ENCODE measurements around the gene PRDM16.

Gene PRDM16

GRCh38 chr1:3217979-3218679 is 149.1 kb downstream of the PRDM16 start:
- no peaks in the 10 kb centered on the region for H3K36me3 ChIP-seq (replicated peaks; ENCODE audit: insufficient read depth, low read length)
- H3K79me2 ChIP-seq (ENCODE audit: low read length) = no peaks in the 10 kb centered on the region
- no peaks in the 10 kb centered on the region for H3K4me1 ChIP-seq (ENCODE audit: low read length)
- TF ChIP-seq EZH2 (optimal IDR thresholded peaks at IDR 0.05; ENCODE audit: low read depth, low read length) (no peak), EZH2phosphoT487 (IDR thresholded peaks at IDR 0.05; ENCODE audit: low read length) (no peak)
- TF ChIP-seq, protein P1, sequence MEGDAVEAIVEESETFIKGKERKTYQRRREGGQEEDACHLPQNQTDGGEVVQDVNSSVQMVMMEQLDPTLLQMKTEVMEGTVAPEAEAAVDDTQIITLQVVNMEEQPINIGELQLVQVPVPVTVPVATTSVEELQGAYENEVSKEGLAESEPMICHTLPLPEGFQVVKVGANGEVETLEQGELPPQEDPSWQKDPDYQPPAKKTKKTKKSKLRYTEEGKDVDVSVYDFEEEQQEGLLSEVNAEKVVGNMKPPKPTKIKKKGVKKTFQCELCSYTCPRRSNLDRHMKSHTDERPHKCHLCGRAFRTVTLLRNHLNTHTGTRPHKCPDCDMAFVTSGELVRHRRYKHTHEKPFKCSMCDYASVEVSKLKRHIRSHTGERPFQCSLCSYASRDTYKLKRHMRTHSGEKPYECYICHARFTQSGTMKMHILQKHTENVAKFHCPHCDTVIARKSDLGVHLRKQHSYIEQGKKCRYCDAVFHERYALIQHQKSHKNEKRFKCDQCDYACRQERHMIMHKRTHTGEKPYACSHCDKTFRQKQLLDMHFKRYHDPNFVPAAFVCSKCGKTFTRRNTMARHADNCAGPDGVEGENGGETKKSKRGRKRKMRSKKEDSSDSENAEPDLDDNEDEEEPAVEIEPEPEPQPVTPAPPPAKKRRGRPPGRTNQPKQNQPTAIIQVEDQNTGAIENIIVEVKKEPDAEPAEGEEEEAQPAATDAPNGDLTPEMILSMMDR (IDR thresholded peaks at IDR 0.05; ENCODE audit: low read length) = no peak
- no peaks in the 10 kb centered on the region for H4K20me1 ChIP-seq (ENCODE audit: insufficient read depth, low read length)
- H3K4me2 ChIP-seq (ENCODE audit: low read depth, low read length) = no peak overlapping the region
- peaks cover 97% of the 10 kb centered on the region for H3K27me3 ChIP-seq (replicated peaks; ENCODE audit: insufficient read depth, low read length)
- no peaks in the 10 kb centered on the region for H3K9me2 ChIP-seq (replicated peaks; ENCODE audit: insufficient read depth, low read length)
- DNase-seq = no peak
- H3K27ac ChIP-seq (ENCODE audit: low read length) = no peak overlapping the region
- no peak overlapping the region for H2AFZ ChIP-seq (ENCODE audit: low read length)
- H3K4me3 ChIP-seq (ENCODE audit: low read length) = no peak overlapping the region
- H3K9me3 ChIP-seq (replicated peaks; ENCODE audit: insufficient read depth, low read length) = no peaks in the 10 kb centered on the region
- no peak overlapping the region for H3K9ac ChIP-seq (ENCODE audit: low read length)
- no peaks in the 10 kb centered on the region for H3F3A ChIP-seq (ENCODE audit: insufficient read depth, low read length)

GRCh38 chr1:3219005-3219790 is 150.2 kb downstream of the PRDM16 start:
- TF ChIP-seq EZH2phosphoT487 (IDR thresholded peaks at IDR 0.05; ENCODE audit: low read length) (no peak), EZH2 (optimal IDR thresholded peaks at IDR 0.05; ENCODE audit: low read depth, low read length) (no peak)
- TF ChIP-seq, protein P1 (IDR thresholded peaks at IDR 0.05; ENCODE audit: low read length) = no peak
- Histone ChIP-seq H3K9me3 (replicated peaks; ENCODE audit: insufficient read depth, low read length) (no peaks in the 10 kb centered on the region), H2AFZ (ENCODE audit: low read length) (no peak overlapping the region), H4K20me1 (ENCODE audit: insufficient read depth, low read length) (no peaks in the 10 kb centered on the region), H3F3A (ENCODE audit: insufficient read depth, low read length) (no peaks in the 10 kb centered on the region), H3K9me2 (replicated peaks; ENCODE audit: insufficient read depth, low read length) (no peaks in the 10 kb centered on the region), H3K27ac (ENCODE audit: low read length) (no peak overlapping the region), H3K4me2 (ENCODE audit: low read depth, low read length) (no peak overlapping the region), H3K36me3 (replicated peaks; ENCODE audit: insufficient read depth, low read length) (no peaks in the 10 kb centered on the region), H3K79me2 (ENCODE audit: low read length) (no peaks in the 10 kb centered on the region), H3K27me3 (replicated peaks; ENCODE audit: insufficient read depth, low read length) (peaks cover 97% of the 10 kb centered on the region), H3K4me3 (ENCODE audit: low read length) (no peak overlapping the region), H3K4me1 (ENCODE audit: low read length) (no peaks in the 10 kb centered on the region), H3K9ac (ENCODE audit: low read length) (no peak overlapping the region)
- no peak for DNase-seq

DNA sequence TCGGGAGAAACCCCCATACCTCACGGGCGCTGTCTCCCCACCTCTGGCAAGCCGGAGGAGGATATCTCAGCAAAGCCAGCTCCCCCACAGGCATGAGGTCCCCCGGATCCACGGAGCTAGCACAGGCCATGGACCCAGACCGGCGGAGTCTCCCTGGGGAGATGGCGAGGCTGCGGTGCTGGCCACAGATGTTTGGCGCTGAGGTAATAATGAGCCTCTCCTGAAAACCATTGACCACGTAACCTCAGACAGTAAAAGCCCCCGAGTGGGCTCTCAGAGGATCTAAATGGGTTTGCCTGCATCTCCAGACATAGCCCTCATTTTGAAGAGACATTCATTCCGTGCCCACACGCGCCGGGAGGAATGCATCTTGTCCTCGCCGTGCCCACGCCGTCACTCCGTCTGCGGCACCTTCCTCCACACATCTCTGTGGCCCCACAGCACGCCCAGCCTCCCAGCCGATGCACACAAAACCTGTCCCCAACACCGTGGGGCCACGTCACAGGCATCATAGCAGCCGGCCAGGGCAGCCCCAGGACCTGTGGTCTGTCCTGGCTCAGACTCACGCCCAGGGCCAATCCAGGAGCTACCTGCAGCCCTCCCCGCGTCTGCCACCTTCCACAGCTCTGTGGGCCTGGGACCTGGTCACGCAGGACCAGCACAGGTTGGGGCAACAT is 150.9 kb downstream of the PRDM16 start:
- H3K36me3 ChIP-seq (replicated peaks; ENCODE audit: insufficient read depth, low read length) = no peaks in the 10 kb centered on the region
- no peaks in the 10 kb centered on the region for H3K9me2 ChIP-seq (replicated peaks; ENCODE audit: insufficient read depth, low read length)
- H3F3A ChIP-seq (ENCODE audit: insufficient read depth, low read length) = no peaks in the 10 kb centered on the region
- no peaks in the 10 kb centered on the region for H3K79me2 ChIP-seq (ENCODE audit: low read length)
- H3K4me2 ChIP-seq (ENCODE audit: low read depth, low read length) = no peak overlapping the region
- H3K27me3 ChIP-seq (replicated peaks; ENCODE audit: insufficient read depth, low read length) = peaks cover 97% of the 10 kb centered on the region
- TF ChIP-seq, protein P1 (IDR thresholded peaks at IDR 0.05; ENCODE audit: low read length) = no peak
- no peak for TF ChIP-seq EZH2 (optimal IDR thresholded peaks at IDR 0.05; ENCODE audit: low read depth, low read length)
- TF ChIP-seq EZH2phosphoT487 (IDR thresholded peaks at IDR 0.05; ENCODE audit: low read length) = no peak
- H3K27ac ChIP-seq (ENCODE audit: low read length) = no peak overlapping the region
- no peaks in the 10 kb centered on the region for H3K9me3 ChIP-seq (replicated peaks; ENCODE audit: insufficient read depth, low read length)
- H2AFZ ChIP-seq (ENCODE audit: low read length) = no peak overlapping the region
- no peaks in the 10 kb centered on the region for H4K20me1 ChIP-seq (ENCODE audit: insufficient read depth, low read length)
- H3K9ac ChIP-seq (ENCODE audit: low read length) = no peak overlapping the region
- no peak for DNase-seq
- no peaks in the 10 kb centered on the region for H3K4me1 ChIP-seq (ENCODE audit: low read length)
- no peak overlapping the region for H3K4me3 ChIP-seq (ENCODE audit: low read length)
